Tibial nerve (tissue), 4 donors: ENCODE measurements around the gene NDUFAB1. TPM values are rescaled to one million over a fixed set of nuclear protein-coding genes. Genes with fewer than 3 reads are reported as not detected.
"Not testable (repeated sequence)": the region's sequence is repeated elsewhere in the genome, so short reads cannot be mapped to it uniquely, and the experiment has no call there.

Source experiments
- DNase-seq, 2 donors: peaks; one replicate each; pipeline ENCODE4 v3.0.0-alpha.2; 2019; ENCODE audit warnings: low spot score in 2 of 2
- H3K27ac ChIP-seq, 4 donors: fragments of 200-600 bp; sonication (generic) in 3 of 4; one replicate each; pipeline ENCODE4 v1.5.1; 2017 to 2019; ENCODE audit warnings: mild to moderate bottlenecking in 1 of 4
- H3K27me3 ChIP-seq, 2 donors: fragments of 200-600 bp; sonication (generic) in 1 of 2; one replicate each; pipeline versions ENCODE4 v1.5.1 to v1.6.0; 2017 to 2019
- H3K36me3 ChIP-seq, 3 donors: fragments of 200-600 bp; sonication (generic); one replicate each; pipeline ENCODE4 v1.5.1; 2018 to 2019
- H3K4me1 ChIP-seq, 4 donors: fragments of 200-600 bp; sonication (generic) in 3 of 4; one replicate each; pipeline ENCODE4 v1.5.1; 2017 to 2019
- H3K4me3 ChIP-seq, 4 donors: fragments of 200-600 bp; sonication (generic) in 3 of 4; one replicate each; pipeline ENCODE4 v1.5.1; 2017 to 2019; ENCODE audit warnings: mild to moderate bottlenecking in 1 of 4, moderate library complexity in 1 of 4
- H3K9me3 ChIP-seq, 4 donors: fragments of 200-600 bp; sonication (generic) in 3 of 4; one replicate each; pipeline ENCODE4 v1.5.1; 2017 to 2019
- CTCF ChIP-seq, 5 experiments: fragments of 200-600 bp in 3 of 5; fragments of 450-650 bp in 2 of 5; sonication (generic) in 3 of 5; IDR thresholded peaks; one replicate each; pipeline ENCODE4 v1.5.1; 2016 to 2019; ENCODE audit warnings: antibody characterized with exemption in 5 of 5, mild to moderate bottlenecking in 3 of 5, moderate library complexity in 2 of 5
- EP300 ChIP-seq, 2 donors: sonication (generic); formaldehyde crosslinking; IDR thresholded peaks; one replicate each; pipeline ENCODE4 v1.6.1; 2017; ENCODE audit warnings: antibody characterized with exemption in 2 of 2, mild to moderate bottlenecking in 1 of 2
- POLR2A ChIP-seq, 2 donors: fragments of 450-650 bp; IDR thresholded peaks; one replicate each; pipeline ENCODE4 v1.6.1; 2017; ENCODE audit warnings: antibody characterized with exemption in 2 of 2, mild to moderate bottlenecking in 2 of 2, moderate library complexity in 2 of 2
- WGBS, 2 donors: methylation state at CpG; one replicate each; pipeline ENCODE4 v1.1.5; 2018; 5-methylcytosine and 5-hydroxymethylcytosine counted together
- total RNA-seq, 4 donors: library from RNA; depleted of rRNA; stranded (reverse); fragments of >200 nt; gene quantifications; one replicate each; pipeline ENCODE4 v1.1.0, GENCODE V29; 2016

NDUFAB1 gene
- total RNA-seq, 4 donors from 2014 or later: 43.7 to 87.8 (median 67.1) TPM

DNA sequence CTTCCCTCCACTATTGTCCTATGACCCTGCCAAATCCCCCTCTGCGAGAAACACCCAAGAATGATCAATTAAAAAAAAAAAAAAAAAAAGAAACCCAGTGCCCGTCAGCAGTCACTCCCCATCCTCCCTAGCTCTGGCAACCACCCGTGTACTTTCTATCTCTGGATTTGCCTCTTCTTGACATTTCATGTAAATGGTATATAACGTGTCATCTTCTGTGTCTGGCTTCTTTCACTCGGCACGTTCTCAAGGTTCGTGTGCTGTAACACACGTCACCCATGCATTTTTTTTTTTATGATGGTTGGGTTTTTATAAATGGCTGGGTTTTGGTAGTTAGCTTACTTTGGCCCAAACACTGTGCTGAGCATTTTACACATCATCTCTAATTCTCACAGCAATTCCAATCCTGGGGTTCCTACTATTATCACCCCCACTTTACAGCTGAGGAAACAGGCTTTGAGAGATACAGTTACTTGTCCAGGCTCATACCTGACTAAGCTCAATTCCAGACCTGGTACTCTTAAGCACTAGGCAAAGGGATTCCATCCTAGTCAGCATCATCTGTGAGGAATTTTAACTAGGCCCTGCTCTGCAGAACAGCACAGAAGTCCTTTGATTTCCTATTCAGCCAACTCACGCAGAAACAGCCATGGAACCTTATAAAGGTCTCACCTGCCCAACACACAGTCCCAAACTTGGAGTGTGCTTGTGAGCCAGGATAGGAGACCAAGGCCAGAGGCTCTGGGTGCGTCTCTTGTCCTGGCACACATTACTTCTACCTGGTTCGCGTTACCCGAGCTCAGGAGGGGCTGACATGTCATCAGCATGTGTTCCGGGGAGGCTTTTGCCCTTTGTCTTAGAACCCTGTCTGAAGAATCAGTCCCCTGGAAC lies 11.7 kb downstream of the NDUFAB1 start:
- Histone ChIP-seq H3K36me3 (peaks cover 7 to 98% (median 16%) of the 10 kb centered on the region in 3 donors), H3K27ac (no peak overlapping the region), H3K4me3 (no peak overlapping the region), H3K9me3 (no peaks in the 10 kb centered on the region), H3K4me1 (no peaks in the 10 kb centered on the region), H3K27me3 (no peaks in the 10 kb centered on the region)
- 84 to 88% methylated on average over 13 to 14 of the region's 14 CpGs for WGBS, 2 donors
- TF ChIP-seq EP300 (IDR thresholded peaks at IDR 0.05): no peak
- TF ChIP-seq POLR2A (IDR thresholded peaks at IDR 0.05): no peak
- TF ChIP-seq CTCF (IDR thresholded peaks at IDR 0.05): no peak
- DNase-seq: no peak

DNA sequence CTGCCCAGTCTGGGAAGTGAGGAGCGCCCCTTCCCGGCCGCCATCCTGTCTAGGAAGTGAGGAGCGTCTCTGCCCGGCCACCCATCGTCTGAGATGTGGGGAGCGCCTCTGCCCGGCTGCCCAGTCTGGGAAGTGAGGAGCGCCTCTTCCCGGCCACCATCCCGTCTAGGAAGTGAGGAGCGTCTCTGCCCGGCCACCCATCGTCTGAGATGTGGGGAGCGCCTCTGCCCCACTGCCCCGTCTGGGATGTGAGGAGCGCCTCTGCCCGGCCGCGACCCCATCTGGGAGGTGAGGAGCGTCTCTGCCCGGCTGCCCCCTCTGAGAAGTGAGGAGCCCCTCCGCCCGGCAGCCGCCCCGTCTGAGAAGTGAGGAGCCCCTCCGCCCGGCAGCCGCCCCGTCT lies 12.8 kb downstream of the NDUFAB1 start:
- not testable (repeated sequence) for DNase-seq, H3K27ac ChIP-seq, H3K9me3 ChIP-seq, H3K4me3 ChIP-seq, H3K27me3 ChIP-seq, H3K4me1 ChIP-seq
- peaks cover 7 to 96% (median 16%) of the 10 kb centered on the region in 3 donors for H3K36me3 ChIP-seq
- WGBS, 2 donors: 95% methylated on average over 14 to 15 of the region's 30 CpGs

DNA sequence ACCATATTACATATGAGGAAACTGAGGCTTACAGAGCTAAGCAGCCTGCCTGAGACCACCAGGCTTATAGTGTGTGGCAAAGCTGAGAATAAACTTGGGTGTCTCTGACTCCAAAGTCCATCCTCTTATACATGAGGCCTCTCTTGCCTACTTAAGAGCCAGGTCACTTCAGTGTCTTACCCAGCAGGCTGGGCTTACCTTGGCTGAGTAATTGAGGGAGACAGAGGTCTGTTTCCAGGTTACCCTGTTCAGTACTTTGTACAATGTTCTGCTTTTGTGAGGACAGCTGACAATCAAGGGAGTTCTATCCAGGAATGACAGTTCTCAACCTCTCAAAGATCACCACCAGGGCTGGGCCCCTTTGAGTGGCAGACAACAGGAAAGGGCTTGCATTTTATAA lies 14.4 kb downstream of the NDUFAB1 start:
- H3K36me3 ChIP-seq: peaks cover 5 to 87% (median 7%) of the 10 kb centered on the region in 3 donors
- no peak for TF ChIP-seq EP300 (IDR thresholded peaks at IDR 0.05)
- TF ChIP-seq POLR2A (IDR thresholded peaks at IDR 0.05): no peak
- no peak for TF ChIP-seq CTCF (IDR thresholded peaks at IDR 0.05)

DNA sequence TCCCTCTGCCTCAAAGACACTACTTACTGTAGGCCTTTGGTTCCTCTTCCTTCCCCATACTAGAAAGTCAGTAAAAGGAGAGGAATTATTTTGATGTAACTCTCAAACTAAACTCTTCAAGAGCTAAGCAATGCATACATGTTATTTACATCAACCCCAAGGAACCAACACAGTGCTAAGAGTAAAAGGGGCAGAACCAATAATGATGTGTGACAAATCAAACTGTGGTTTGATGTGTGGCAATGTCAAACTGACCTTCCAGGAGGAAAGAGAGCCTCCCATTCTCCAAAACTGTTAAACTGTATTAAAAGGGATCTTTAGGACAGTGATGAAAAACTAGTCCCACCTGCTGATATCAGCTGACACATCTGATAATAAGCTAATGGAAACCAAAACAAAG lies 15.7 kb downstream of the NDUFAB1 start:
- H3K27me3 ChIP-seq: no peaks in the 10 kb centered on the region
- no peak for TF ChIP-seq EP300 (IDR thresholded peaks at IDR 0.05)
- no peak for TF ChIP-seq CTCF (IDR thresholded peaks at IDR 0.05)
- no peak for TF ChIP-seq POLR2A (IDR thresholded peaks at IDR 0.05)
- H3K4me1 ChIP-seq: peaks cover 0 to 16% (median 0%) of the 10 kb centered on the region in 4 donors
- no peak for DNase-seq
- H3K4me3 ChIP-seq: no peak overlapping the region
- H3K9me3 ChIP-seq: no peaks in the 10 kb centered on the region
- no peak overlapping the region for H3K27ac ChIP-seq
- H3K36me3 ChIP-seq: peaks cover 0 to 80% (median 7%) of the 10 kb centered on the region in 3 donors

More for the DNA sequence above, 14.4 kb downstream of the NDUFAB1 start:
- no peak for DNase-seq
- Histone ChIP-seq H3K27me3 (no peaks in the 10 kb centered on the region), H3K9me3 (no peaks in the 10 kb centered on the region), H3K4me3 (no peak overlapping the region), H3K4me1 (peaks cover 0 to 16% (median 0%) of the 10 kb centered on the region in 4 donors), H3K27ac (no peak overlapping the region)

DNA sequence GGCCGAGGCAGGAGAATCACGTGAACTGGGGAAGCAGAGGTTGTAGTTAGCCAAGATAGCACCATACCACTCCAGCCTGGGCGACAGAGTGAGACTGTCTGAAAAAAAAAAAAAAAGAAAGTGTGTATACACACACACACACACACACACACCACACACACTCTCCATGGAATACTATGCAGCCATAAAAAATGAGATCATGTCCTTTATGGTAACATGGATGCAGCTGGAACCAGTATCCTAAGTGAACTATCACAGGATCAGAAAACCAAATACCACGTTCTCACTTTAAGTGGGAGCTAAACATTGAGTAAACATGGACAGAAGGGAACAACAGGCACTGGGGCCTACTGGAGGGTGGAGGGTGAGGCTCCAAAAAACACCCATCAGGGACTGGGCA lies 16.7 kb downstream of the NDUFAB1 start:
- no peak for DNase-seq
- Histone ChIP-seq H3K36me3 (peaks cover 0 to 80% (median 5%) of the 10 kb centered on the region in 3 donors), H3K4me3 (no peak overlapping the region), H3K27ac (no peak overlapping the region), H3K9me3 (no peaks in the 10 kb centered on the region), H3K4me1 (peaks cover 0 to 16% (median 0%) of the 10 kb centered on the region in 4 donors), H3K27me3 (no peaks in the 10 kb centered on the region)
- WGBS, 2 donors: 96 to 98% methylated on average over 4 of the region's 4 CpGs
- TF ChIP-seq EP300 (IDR thresholded peaks at IDR 0.05) (no peak), CTCF (IDR thresholded peaks at IDR 0.05) (no peak), POLR2A (IDR thresholded peaks at IDR 0.05) (no peak)
